GM12878 (cell line): Measurements from ENCODE around the gene PFN3. TPM values are rescaled to one million over a fixed set of nuclear protein-coding genes. Genes with fewer than 3 reads are reported as not detected.

Experiments used
- CBFB ChIP-seq: IDR thresholded peaks from 2 replicates; pipeline ENCODE4 v1.6.1; 2016; ENCODE audit warnings: antibody characterized with exemption, low read depth
- EP300 ChIP-seq, 2 experiments: fragments of 150-350 bp in 1 of 2; IDR thresholded peaks; 2 replicates each; pipeline ENCODE4 v1.6.1; 2011 to 2012; ENCODE audit warnings: low read depth in 2 of 2, low read length in 2 of 2, borderline replicate concordance in 1 of 2, improper control_type of control experiment in 1 of 2, inconsistent platforms in 1 of 2; ENCODE audit not compliant: control insufficient read depth in 1 of 2
- KAT2A ChIP-seq: conservative IDR thresholded peaks from 2 replicates; pipeline ENCODE4 v1.6.1; 2011; ENCODE audit warnings: low read depth, low read length; ENCODE audit not compliant: control insufficient read depth
- MXI1 ChIP-seq: fragments of 150-350 bp; IDR thresholded peaks from 2 replicates; pipeline ENCODE4 v1.6.1; 2011; ENCODE audit warnings: low read depth, mild to moderate bottlenecking, inconsistent platforms, low read length, improper control_type of control experiment
- NFYA ChIP-seq: IDR thresholded peaks from 2 replicates; pipeline ENCODE4 v1.6.1; 2011; ENCODE audit warnings: low read depth, mild to moderate bottlenecking, low read length, improper control_type of control experiment, borderline replicate concordance
- TAF1 ChIP-seq: IDR thresholded peaks from 2 replicates; pipeline ENCODE4 v1.6.1; 2011; ENCODE audit warnings: mild to moderate bottlenecking, low read depth, low read length, borderline replicate concordance
- TARDBP ChIP-seq: IDR thresholded peaks from 2 replicates; pipeline ENCODE4 v1.6.1; 2016; ENCODE audit warnings: borderline replicate concordance
- polyA plus RNA-seq, 11 experiments: library from polyadenylated mRNA; depleted of rRNA in 4 of 11; unstranded in 6 of 11; stranded (reverse) in 5 of 11; fragments of >200 nt; fragmentation: Nextera tagmentation in 4 of 11; fragmentation: Illumina TruSeq in 1 of 11; extraction: Ambion mirVana in 4 of 11; extraction: Trizol in 1 of 11; gene quantifications; 1 replicate in 1 of 11; 2 replicates in 10 of 11; pipeline versions ENCODE4 v1.2.1 to v1.2.3, GENCODE V29; 2011 to 2016; ENCODE audit warnings: inconsistent platforms in 2 of 11, missing spikeins in 2 of 11, low read depth in 1 of 11
- total RNA-seq, 4 experiments: library from RNA; depleted of rRNA in 3 of 4; stranded (reverse); fragments of >200 nt in 3 of 4; fragmentation: Illumina TruSeq in 1 of 4; extraction: Trizol in 1 of 4; gene quantifications; 2 replicates each; pipeline versions ENCODE4 v1.2.1 to v1.2.3, GENCODE V29; 2013 to 2021
- TF ChIP-seq, protein P1 (sequence below), 3 experiments: IDR thresholded peaks in 2 of 3; conservative IDR thresholded peaks in 1 of 3; 2 replicates each; pipeline ENCODE4 v1.5.1; 2011; ENCODE audit warnings: low read depth in 3 of 3, low read length in 3 of 3, mild to moderate bottlenecking in 3 of 3, control low read depth in 2 of 3, moderate library complexity in 2 of 3, inconsistent platforms in 1 of 3, mixed read lengths in 1 of 3; ENCODE audit not compliant: control insufficient read depth in 2 of 3, insufficient read depth in 1 of 3; ENCODE audit errors: extremely low read depth in 1 of 3
- TF ChIP-seq, protein P2 (sequence below): fragments of 450-650 bp; IDR thresholded peaks from 2 replicates; pipeline ENCODE4 v1.6.1; 2017; ENCODE audit warnings: low read depth, mild to moderate bottlenecking, moderate library complexity

The PFN3 gene
- total and polyA plus RNA-seq, 10 of the 15 experiments (the other 5 are each of a cell fraction or from before 2014, with no cell fraction given): not detected

GRCh38 chr5:177351392-177352329, 48.8 kb downstream of the PFN3 start, which contains the start of gene LMAN2 (continued):
- TF ChIP-seq NFYA (peak; percentile 92), KAT2A (no peak), TARDBP (peak; percentile 66), MXI1 (peak; percentile 65), TAF1 (peak; percentile 90), EP300 (IDR thresholded peaks at IDR 0.05; ENCODE audit: borderline replicate concordance in 1 of 2, control insufficient read depth in 1 of 2, low read depth in 2 of 2, low read length in 2 of 2) (no peak), CBFB (peak; percentile 76; the same call in 1 of the 2 replicates)
- TF ChIP-seq, protein P1, sequence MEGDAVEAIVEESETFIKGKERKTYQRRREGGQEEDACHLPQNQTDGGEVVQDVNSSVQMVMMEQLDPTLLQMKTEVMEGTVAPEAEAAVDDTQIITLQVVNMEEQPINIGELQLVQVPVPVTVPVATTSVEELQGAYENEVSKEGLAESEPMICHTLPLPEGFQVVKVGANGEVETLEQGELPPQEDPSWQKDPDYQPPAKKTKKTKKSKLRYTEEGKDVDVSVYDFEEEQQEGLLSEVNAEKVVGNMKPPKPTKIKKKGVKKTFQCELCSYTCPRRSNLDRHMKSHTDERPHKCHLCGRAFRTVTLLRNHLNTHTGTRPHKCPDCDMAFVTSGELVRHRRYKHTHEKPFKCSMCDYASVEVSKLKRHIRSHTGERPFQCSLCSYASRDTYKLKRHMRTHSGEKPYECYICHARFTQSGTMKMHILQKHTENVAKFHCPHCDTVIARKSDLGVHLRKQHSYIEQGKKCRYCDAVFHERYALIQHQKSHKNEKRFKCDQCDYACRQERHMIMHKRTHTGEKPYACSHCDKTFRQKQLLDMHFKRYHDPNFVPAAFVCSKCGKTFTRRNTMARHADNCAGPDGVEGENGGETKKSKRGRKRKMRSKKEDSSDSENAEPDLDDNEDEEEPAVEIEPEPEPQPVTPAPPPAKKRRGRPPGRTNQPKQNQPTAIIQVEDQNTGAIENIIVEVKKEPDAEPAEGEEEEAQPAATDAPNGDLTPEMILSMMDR (IDR thresholded peaks at IDR 0.05 in 2 of 3, conservative IDR thresholded peaks at IDR 0.05 in 1 of 3; ENCODE audit: control insufficient read depth in 2 of 3, extremely low read depth in 1 of 3, insufficient read depth in 1 of 3, low read depth in 3 of 3, low read length in 3 of 3): no peak
- TF ChIP-seq, protein P2, sequence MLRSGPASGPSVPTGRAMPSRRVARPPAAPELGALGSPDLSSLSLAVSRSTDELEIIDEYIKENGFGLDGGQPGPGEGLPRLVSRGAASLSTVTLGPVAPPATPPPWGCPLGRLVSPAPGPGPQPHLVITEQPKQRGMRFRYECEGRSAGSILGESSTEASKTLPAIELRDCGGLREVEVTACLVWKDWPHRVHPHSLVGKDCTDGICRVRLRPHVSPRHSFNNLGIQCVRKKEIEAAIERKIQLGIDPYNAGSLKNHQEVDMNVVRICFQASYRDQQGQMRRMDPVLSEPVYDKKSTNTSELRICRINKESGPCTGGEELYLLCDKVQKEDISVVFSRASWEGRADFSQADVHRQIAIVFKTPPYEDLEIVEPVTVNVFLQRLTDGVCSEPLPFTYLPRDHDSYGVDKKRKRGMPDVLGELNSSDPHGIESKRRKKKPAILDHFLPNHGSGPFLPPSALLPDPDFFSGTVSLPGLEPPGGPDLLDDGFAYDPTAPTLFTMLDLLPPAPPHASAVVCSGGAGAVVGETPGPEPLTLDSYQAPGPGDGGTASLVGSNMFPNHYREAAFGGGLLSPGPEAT: peak; percentile 100
